ENCODE measurements around the gene ZNF474. TPM values are rescaled to one million over a fixed set of nuclear protein-coding genes. Genes with fewer than 3 reads are reported as not detected.

ZNF474 gene
- total and polyA plus RNA-seq, 4 donors, result 0.03 to 0.25 (median 0.23) TPM; not detected in 1

DNA sequence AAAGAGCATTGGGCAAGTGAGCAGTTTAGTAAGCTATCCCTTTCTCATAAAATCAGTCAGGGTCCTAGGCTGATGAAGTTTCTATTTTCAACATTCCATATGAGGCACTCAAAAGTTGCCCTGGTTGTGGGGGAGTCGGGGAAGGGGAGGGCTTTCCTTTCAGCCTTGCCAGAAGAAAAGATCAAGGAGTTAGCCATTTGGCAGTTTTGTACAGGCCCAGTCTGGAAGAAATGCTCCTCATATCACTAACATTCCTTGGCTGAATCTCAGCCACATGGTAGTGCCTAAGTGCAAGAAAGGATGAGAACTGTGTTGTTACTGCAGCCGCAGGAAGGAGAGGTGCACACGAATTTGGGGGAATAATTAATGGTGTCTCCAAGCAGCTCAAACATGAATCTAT lies 60.8 kb downstream of the ZNF474 start (continued):
- TF ChIP-seq, protein P1, sequence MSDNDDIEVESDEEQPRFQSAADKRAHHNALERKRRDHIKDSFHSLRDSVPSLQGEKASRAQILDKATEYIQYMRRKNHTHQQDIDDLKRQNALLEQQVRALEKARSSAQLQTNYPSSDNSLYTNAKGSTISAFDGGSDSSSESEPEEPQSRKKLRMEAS (IDR thresholded peaks at IDR 0.05), result no peak
- TF ChIP-seq, protein P2, sequence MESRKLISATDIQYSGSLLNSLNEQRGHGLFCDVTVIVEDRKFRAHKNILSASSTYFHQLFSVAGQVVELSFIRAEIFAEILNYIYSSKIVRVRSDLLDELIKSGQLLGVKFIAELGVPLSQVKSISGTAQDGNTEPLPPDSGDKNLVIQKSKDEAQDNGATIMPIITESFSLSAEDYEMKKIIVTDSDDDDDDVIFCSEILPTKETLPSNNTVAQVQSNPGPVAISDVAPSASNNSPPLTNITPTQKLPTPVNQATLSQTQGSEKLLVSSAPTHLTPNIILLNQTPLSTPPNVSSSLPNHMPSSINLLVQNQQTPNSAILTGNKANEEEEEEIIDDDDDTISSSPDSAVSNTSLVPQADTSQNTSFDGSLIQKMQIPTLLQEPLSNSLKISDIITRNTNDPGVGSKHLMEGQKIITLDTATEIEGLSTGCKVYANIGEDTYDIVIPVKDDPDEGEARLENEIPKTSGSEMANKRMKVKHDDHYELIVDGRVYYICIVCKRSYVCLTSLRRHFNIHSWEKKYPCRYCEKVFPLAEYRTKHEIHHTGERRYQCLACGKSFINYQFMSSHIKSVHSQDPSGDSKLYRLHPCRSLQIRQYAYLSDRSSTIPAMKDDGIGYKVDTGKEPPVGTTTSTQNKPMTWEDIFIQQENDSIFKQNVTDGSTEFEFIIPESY (IDR thresholded peaks at IDR 0.05), result no peak
- TF ChIP-seq RAD21 (IDR thresholded peaks at IDR 0.05) (no peak), JUND (IDR thresholded peaks at IDR 0.05) (no peak), TAF1 (conservative IDR thresholded peaks at IDR 0.05) (no peak), HNF4G (IDR thresholded peaks at IDR 0.05) (no peak)

GRCh38 chr5:122192497-122193496 lies 63.5 kb downstream of the ZNF474 start:
- Histone ChIP-seq H3K9me3 (ENCODE audit: control insufficient read depth in 4 of 4, low read length in 3 of 4) (no peaks in the 10 kb centered on the region), H3K36me3 (ENCODE audit: control insufficient read depth in 4 of 4, insufficient read depth in 3 of 4, low read depth in 1 of 4, low read length in 3 of 4) (no peaks in the 10 kb centered on the region), H3K4me3 (ENCODE audit: low read depth in 1 of 3, low read length in 3 of 3) (no peak overlapping the region), H3K4me1 (ENCODE audit: control insufficient read depth in 4 of 4, insufficient read depth in 4 of 4, low read length in 3 of 4) (no peaks in the 10 kb centered on the region), H3K27ac (ENCODE audit: low read depth in 1 of 2, low read length in 2 of 2) (no peak overlapping the region), H3K27me3 (ENCODE audit: control insufficient read depth in 4 of 4, insufficient read depth in 4 of 4, low read length in 3 of 4) (no peaks in the 10 kb centered on the region), H3K9ac (ENCODE audit: low read depth in 1 of 2, low read length in 2 of 2) (no peak overlapping the region)
- no peak for DNase-seq (ENCODE audit: low spot score)
- no peak for TF ChIP-seq TAF1 (conservative IDR thresholded peaks at IDR 0.05)
- no peak for TF ChIP-seq NR2F2 (IDR thresholded peaks at IDR 0.05)
- peak; percentile 75 to 84 for TF ChIP-seq RAD21 (IDR thresholded peaks at IDR 0.05)
- TF ChIP-seq HNF4G (IDR thresholded peaks at IDR 0.05), result no peak
- TF ChIP-seq HNF4A (conservative IDR thresholded peaks at IDR 0.05), result no peak
- TF ChIP-seq, protein P3, sequence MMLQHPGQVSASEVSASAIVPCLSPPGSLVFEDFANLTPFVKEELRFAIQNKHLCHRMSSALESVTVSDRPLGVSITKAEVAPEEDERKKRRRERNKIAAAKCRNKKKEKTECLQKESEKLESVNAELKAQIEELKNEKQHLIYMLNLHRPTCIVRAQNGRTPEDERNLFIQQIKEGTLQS (IDR thresholded peaks at IDR 0.05), result no peak
- TF ChIP-seq SP1 (IDR thresholded peaks at IDR 0.05), result no peak
- peak; percentile 55 for TF ChIP-seq CTCF (IDR thresholded peaks at IDR 0.05; ENCODE audit: low read depth, low read length, missing input control)
- TF ChIP-seq, protein P1 (IDR thresholded peaks at IDR 0.05), result no peak
- TF ChIP-seq REST (IDR thresholded peaks at IDR 0.05), result no peak
- no peak for TF ChIP-seq JUND (IDR thresholded peaks at IDR 0.05)
- WGBS, result 42% methylated on average over 8 of the region's 8 CpGs

All from liver (tissue), 9 donors.